Large intestine (tissue), 3 donors: Measurements from ENCODE around the gene EMD. TPM values are rescaled to one million over a fixed set of nuclear protein-coding genes. Genes with fewer than 3 reads are reported as not detected.

Experiments used
- DNase-seq, 2 donors: peaks; one replicate each; pipeline versions ENCODE4 v3.0.0 to v3.0.0-alpha.2; 2013
- H3K27ac ChIP-seq: one replicate; pipeline ENCODE4 v1.5.1; 2013; ENCODE audit warnings: low read length
- H3K27me3 ChIP-seq: 2 replicates; pipeline ENCODE4 v1.6.1; 2013; ENCODE audit warnings: low read length; ENCODE audit not compliant: control insufficient read depth, insufficient read depth
- H3K36me3 ChIP-seq: 2 replicates; pipeline ENCODE4 v1.6.1; 2013; ENCODE audit warnings: low read length; ENCODE audit not compliant: control insufficient read depth, insufficient read depth
- H3K4me1 ChIP-seq: one replicate; pipeline ENCODE4 v1.6.1; 2013; ENCODE audit warnings: low read length; ENCODE audit not compliant: control insufficient read depth, insufficient read depth
- H3K4me3 ChIP-seq: one replicate; pipeline ENCODE4 v1.5.1; 2013; ENCODE audit warnings: low read length
- H3K9me3 ChIP-seq: one replicate; pipeline ENCODE4 v1.6.1; 2013; ENCODE audit warnings: mild to moderate bottlenecking, low read depth, low read length, moderate library complexity; ENCODE audit not compliant: control insufficient read depth
- WGBS: methylation state at CpG from one replicate; pipeline ENCODE4 v1.1.5; 2013; ENCODE audit warnings: low lambda C conversion rate; ENCODE audit not compliant: insufficient coverage; 5-methylcytosine and 5-hydroxymethylcytosine counted together
- polyA plus RNA-seq: library from polyadenylated mRNA; unstranded; fragments of 120-200 nt; gene quantifications from one replicate; pipeline ENCODE4 v1.2.1, GENCODE V29; 2013

Gene EMD
- polyA plus RNA-seq, 1 donor = 50.1 TPM

DNA sequence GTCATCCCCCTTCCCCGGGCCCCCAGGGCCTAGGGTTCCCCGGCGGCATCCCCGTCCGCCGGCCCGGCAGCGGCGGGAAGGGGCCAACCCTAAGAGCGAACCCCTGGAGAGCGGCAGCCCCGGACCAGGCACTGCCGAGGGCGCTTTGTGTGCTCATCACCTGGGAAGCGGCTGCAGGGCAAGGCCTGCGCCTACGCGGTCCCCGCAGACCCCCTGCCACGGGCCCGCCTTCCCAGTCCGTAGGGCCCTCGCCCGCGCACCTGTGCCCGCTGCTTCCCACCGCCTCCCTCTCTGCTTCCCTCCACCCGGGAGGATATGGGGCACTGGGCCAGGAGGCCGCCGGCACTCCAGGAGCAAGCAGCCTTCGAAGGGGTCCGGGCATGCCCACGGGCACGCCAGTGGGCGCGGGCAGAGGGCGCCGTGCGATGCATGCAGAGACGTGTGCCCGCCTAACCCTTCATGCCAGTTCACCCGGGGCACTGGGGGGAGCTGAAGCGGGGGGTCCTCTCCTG, 7.2 kb upstream of the EMD start:
- Histone ChIP-seq H3K4me1 (peaks cover 20% of the 10 kb centered on the region), H3K36me3 (peaks cover 7% of the 10 kb centered on the region), H3K27ac (peak overlapping the region; percentile 45), H3K4me3 (peak overlapping the region; percentile 43), H3K27me3 (peaks cover 26% of the 10 kb centered on the region), H3K9me3 (peaks cover 4% of the 10 kb centered on the region)
- WGBS = no CpG with 5 or more reads among the region's 43 CpGs
- no peak for DNase-seq

DNA sequence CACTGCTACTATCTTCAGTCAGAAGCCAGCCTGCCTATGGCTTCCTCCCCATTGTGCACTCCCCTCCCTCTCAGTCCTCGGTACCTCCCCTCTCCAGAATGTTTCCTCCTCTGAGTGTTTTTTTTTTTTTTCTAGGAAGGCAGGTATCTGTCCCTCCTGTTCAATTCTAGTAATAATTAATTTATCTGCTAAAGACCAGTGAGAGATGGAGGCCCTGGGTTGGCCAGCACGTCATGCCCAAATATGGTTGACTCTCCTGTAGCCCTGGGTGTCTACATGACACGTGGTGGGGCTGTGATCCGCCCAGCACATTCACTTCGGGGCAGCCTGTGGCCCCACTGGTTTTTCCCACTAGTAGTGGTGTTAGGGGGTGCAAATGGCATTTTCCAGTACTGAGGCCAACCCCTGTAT, 6.5 kb upstream of the EMD start:
- H3K4me1 ChIP-seq = peaks cover 20% of the 10 kb centered on the region
- H3K9me3 ChIP-seq = peaks cover 4% of the 10 kb centered on the region
- 60% methylated on average over 1 of the region's 5 CpGs for whole genome bisulfite sequencing
- peaks cover 2% of the 10 kb centered on the region for H3K36me3 ChIP-seq
- peak overlapping the region; percentile 67 for H3K27ac ChIP-seq
- no peak for DNase-seq
- H3K27me3 ChIP-seq = peaks cover 26% of the 10 kb centered on the region
- peak overlapping the region; percentile 43 for H3K4me3 ChIP-seq

DNA sequence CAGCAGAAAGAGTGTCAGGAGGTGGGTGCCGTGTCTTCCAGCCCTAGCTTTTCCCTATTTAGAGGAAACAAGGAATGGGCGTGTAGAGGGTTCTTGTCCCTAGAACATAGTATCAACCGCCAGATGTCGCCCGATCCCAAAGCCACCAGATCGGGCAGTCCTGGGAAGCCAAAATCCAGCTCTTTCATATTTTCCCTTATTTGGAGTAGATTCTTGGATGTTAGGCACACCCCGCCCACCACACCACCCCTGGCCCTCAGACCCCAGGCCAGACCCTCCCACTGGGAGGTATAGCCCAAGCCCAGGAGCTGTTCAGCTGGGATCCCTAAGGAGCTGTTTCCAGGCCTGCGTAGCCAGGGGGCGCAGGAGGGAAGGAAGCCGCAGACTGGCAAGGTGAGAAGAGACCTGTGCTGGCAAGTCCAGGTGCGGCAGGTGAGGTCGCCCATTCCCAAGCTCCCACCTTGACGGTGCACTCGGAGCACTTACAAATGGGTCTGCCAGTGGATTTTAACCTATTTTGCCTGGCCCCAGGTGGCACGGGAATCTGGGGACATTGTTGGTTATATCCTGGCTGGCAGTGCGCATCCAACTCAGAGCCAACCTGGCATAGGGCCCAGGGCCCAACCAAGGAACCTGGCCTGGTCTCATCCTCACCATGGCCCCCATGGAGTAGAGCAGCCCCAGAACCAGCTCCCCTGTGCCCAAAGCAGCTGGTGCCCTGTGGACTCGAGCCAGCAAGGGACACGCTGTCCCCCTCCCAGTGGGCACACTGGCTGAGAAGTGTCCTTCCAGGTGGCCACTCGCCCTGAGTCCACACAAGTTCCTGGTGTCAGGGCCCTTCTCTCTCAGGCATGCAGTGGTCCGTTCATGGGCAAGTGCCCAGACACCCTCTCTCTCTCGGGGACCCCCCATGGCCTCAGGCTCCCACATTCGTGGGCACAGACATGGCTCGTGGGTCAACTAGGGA, 5.5 kb upstream of the EMD start:
- Histone ChIP-seq H3K27ac (peak overlapping the region; percentile 67), H3K27me3 (peaks cover 26% of the 10 kb centered on the region), H3K36me3 (no peaks in the 10 kb centered on the region), H3K4me1 (peaks cover 21% of the 10 kb centered on the region), H3K9me3 (peaks cover 4% of the 10 kb centered on the region), H3K4me3 (peak overlapping the region; percentile 43)
- no CpG with 5 or more reads among the region's 23 CpGs for WGBS
- DNase-seq = peak; percentile 61 to 76

DNA sequence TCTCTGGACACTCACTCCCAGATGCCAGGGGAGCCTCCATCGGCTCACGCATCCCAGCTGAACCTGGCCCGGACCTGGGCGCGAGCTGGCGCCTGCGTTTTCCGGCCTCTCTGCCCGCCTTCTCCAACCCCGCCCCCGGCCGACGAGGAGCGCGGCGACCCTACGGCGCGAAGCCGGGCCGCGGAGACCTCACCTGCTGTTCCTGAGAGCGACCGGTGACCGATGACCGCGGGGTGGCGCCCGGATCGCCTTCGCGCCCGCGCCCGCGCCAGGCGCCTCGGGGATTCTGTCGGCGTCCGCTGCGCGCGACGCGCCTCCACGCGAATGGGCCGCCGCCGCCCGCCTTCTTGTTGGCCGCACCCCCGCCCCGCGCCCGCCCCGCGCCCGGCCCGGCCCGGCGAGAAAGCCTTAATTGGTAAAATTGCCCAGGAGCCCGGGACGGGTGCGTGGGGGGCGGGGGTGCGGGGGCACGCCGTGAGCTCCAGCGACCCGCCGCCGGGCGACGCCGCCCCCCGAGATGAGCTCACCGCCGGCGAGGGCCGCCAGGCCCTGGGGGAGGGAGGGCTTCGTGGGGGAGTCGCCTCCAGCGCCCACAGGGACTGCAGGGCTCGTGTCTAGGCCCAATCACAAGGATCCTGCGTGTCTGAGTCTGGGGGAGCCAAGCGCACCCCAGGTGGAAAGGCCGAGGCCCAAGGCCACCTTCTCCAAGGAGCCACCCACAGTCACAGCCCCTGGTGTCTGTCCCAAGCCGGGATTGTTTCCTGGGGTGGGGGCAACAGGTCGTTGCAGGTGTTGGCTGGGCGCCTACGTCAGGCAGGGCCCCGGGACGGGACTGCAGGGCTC, 4.6 kb upstream of the EMD start, which contains the start of gene FLNA:
Gene FLNA (minus strand): TSS at position 322 of the 843 bp plus-strand sequence. CDS start 3,389 bp downstream, outside the sequence.
- H3K4me1 ChIP-seq = peaks cover 14% of the 10 kb centered on the region
- peaks cover 26% of the 10 kb centered on the region for H3K27me3 ChIP-seq
- peak within 1 kb of the TSS; percentile 43 for H3K4me3 ChIP-seq
- DNase-seq = no peak
- peak within 1 kb of the TSS; percentile 67 for H3K27ac ChIP-seq
- no peaks in the 10 kb centered on the region for H3K36me3 ChIP-seq
- no CpG with 5 or more reads among the region's 95 CpGs for WGBS
- peaks cover 4% of the 10 kb centered on the region for H3K9me3 ChIP-seq

DNA sequence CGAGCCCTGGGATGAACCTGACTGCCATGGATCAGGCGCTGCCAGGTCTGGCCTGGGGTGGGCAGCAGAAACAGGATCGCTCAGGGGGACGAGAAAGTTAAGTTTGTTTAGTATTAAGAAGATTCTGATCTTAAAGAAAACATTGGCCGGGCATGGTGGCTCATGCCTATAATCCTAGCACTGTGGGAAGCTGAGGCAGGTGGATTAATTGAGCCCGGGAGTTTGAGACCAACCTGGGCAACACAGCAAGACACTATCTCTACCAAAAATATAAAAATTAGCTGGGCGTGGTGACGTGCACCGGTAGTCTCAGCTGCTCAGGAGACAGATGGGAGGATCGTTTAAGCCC, 4.0 kb upstream of the EMD start:
- Histone ChIP-seq H3K4me1 (peaks cover 10% of the 10 kb centered on the region), H3K27me3 (peaks cover 20% of the 10 kb centered on the region), H3K9me3 (peaks cover 4% of the 10 kb centered on the region), H3K4me3 (no peak overlapping the region), H3K36me3 (peaks cover under 1% of the 10 kb centered on the region), H3K27ac (peak overlapping the region; percentile 48)
- no CpG with 5 or more reads among the region's 10 CpGs for WGBS
- no peak for DNase-seq

DNA sequence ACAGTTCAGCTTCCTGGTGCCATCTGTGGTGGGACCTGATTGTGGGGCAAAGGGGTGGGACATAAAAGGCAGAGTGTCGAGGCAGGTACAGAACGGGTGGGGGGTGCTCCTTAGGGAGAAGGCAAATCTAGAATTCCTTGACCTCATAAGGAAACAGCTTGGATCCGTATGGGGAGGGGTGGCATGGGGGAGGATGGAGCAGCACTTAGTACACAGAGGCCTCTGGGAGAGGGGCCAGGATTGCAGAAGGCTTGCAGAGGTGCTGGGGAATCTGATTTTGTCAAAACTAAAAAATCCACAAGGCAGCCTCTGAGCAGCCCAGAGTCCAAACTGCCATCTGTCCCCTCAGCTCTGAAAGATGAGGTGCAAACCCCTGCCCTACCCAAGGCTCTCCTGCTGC, 2.3 kb upstream of the EMD start:
- no peak for DNase-seq
- H3K27me3 ChIP-seq = peaks cover 13% of the 10 kb centered on the region
- no peak overlapping the region for H3K4me3 ChIP-seq
- H3K36me3 ChIP-seq = peaks cover 3% of the 10 kb centered on the region
- peaks cover 3% of the 10 kb centered on the region for H3K9me3 ChIP-seq
- peak overlapping the region; percentile 89 for H3K27ac ChIP-seq
- H3K4me1 ChIP-seq = peaks cover 15% of the 10 kb centered on the region
- no CpG with 5 or more reads among the region's 3 CpGs for WGBS

DNA sequence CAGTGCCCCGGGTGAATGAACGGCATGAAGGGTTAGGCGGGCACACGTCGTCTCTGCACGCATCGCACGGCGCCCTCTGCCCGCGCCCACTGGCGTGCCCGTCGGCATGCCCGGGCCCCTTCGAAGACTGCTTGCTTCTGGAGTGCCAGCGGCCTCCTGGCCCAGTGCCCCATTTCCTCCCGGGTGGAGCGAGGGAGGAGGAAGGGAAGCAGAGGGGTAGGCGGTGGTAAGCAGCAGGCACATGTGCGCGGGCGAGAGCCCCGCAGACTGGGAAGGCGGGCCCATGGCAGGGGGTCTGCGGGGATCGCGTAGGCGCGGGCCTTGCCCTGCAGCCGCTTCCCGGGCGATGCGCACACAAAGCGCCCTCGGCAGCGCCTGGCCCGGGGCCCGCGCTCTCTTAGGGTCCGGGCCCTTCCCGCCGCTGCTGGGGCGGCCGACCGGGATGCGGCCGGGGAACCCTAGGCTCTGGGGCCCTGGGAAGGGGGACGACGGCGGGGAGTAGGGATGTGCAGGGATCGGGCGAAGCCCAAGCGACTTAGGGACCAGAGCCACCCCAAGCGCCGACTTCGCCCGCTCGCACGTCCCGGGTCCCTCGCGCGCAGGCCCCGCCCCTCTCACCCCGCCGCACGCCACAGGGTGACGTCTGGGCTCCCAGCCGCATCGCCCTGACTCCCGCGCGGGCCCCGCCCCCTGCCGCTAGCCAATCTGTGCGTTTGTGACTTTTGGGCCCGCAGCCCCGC, 866 bp upstream of the EMD start:
- Histone ChIP-seq H3K36me3 (peaks cover 3% of the 10 kb centered on the region), H3K27me3 (peaks cover 5% of the 10 kb centered on the region), H3K9me3 (no peaks in the 10 kb centered on the region), H3K27ac (peak overlapping the region; percentile 89), H3K4me3 (peak overlapping the region; percentile 41), H3K4me1 (peaks cover 15% of the 10 kb centered on the region)
- no CpG with 5 or more reads among the region's 79 CpGs for WGBS
- DNase-seq = no peak

DNA sequence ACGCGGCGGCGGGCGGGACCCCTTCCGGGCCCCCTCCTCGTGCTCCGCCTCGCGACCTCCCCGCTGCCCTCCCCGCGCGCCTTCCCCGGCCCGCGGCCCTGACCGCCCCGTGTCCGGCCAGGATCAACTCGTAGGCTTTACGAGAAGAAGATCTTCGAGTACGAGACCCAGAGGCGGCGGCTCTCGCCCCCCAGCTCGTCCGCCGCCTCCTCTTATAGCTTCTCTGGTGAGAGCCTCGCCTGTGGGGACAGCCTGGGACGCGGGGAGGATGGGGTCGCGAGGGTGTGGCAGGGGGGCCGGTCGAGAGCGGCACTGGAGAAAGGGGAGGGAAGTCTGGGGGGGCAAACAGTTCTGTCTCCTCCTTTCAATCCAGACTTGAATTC, 465 bp downstream of the EMD start:
- peaks cover 3% of the 10 kb centered on the region for H3K27me3 ChIP-seq
- peak overlapping the region; percentile 86 for H3K27ac ChIP-seq
- H3K4me1 ChIP-seq = peaks cover 16% of the 10 kb centered on the region
- no peak for DNase-seq
- WGBS = no CpG with 5 or more reads among the region's 38 CpGs
- H3K4me3 ChIP-seq = peak overlapping the region; percentile 87
- no peaks in the 10 kb centered on the region for H3K9me3 ChIP-seq
- peaks cover 3% of the 10 kb centered on the region for H3K36me3 ChIP-seq

DNA sequence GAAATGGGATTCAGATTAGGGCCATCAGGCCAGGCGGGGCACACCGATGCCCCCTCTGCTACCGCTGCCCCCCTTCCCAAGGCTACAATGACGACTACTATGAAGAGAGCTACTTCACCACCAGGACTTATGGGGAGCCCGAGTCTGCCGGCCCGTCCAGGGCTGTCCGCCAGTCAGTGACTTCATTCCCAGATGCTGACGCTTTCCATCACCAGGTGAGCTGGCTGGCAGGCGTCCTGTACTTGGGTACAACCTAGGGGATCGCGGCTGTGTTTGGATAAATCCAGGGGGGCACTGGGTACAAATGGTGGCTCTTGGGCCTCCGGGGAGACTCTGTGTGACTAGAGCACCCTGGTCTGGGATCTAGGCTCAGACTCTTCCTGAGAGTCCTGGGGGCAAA, 1.1 kb downstream of the EMD start:
- Histone ChIP-seq H3K9me3 (no peaks in the 10 kb centered on the region), H3K36me3 (peaks cover 3% of the 10 kb centered on the region), H3K27me3 (no peaks in the 10 kb centered on the region), H3K27ac (peak overlapping the region; percentile 86), H3K4me3 (peak overlapping the region; percentile 87), H3K4me1 (peaks cover 16% of the 10 kb centered on the region)
- DNase-seq = peak in 1 of 2 donors; percentile 15
- no CpG with 5 or more reads among the region's 13 CpGs for WGBS
